ENCODE measurements around the gene PCDHAC2. TPM values are rescaled to one million over a fixed set of nuclear protein-coding genes. Genes with fewer than 3 reads are reported as not detected.

Gene PCDHAC2
- total and polyA plus RNA-seq, 9 of the 15 experiments (the other 6 are each of a cell fraction or from before 2014, with no cell fraction given): 0.03 TPM; not detected in 8

GRCh38 chr5:141002605-141002965 lies 36.3 kb downstream of the PCDHAC2 start:
- FAIRE-seq (no peak), DNase-seq (ENCODE audit: extremely low read depth in 1 of 4, low spot score in 3 of 4) (no peak), ATAC-seq (no peak)
- H3K27ac ChIP-seq (ENCODE audit: extremely low read depth, low read depth, low read length): no peak overlapping the region
- no peaks in the 10 kb centered on the region for H3K27me3 ChIP-seq (ENCODE audit: control insufficient read depth in 2 of 2, insufficient read depth in 2 of 2, low read length in 2 of 2)
- no peaks in the 10 kb centered on the region; a peak in 1 of 5 replicates for H3K4me1 ChIP-seq (replicated peaks in 1 of 2; ENCODE audit: control insufficient read depth in 2 of 2, insufficient read depth in 2 of 2, low read length in 2 of 2)
- H3K79me2 ChIP-seq (ENCODE audit: control insufficient read depth, insufficient read depth, low read length): no peaks in the 10 kb centered on the region
- H3K9me1 ChIP-seq (ENCODE audit: control insufficient read depth, insufficient read depth, low read length): no peaks in the 10 kb centered on the region
- no peaks in the 10 kb centered on the region for H4K20me1 ChIP-seq (replicated peaks; ENCODE audit: control insufficient read depth, insufficient read depth, low read length)
- TF ChIP-seq NFYB (IDR thresholded peaks at IDR 0.05; ENCODE audit: extremely low read depth, insufficient read length) (no peak), ZFP91 (CRISPR knock-in tag; IDR thresholded peaks at IDR 0.05) (no peak), MBD1 (CRISPR knock-in tag; IDR thresholded peaks at IDR 0.05) (no peak), KLF16 (IDR thresholded peaks at IDR 0.05) (no peak), ZNF511 (CRISPR knock-in tag; IDR thresholded peaks at IDR 0.05) (no peak), STAT5A (IDR thresholded peaks at IDR 0.05; ENCODE audit: borderline replicate concordance, low read length) (no peak), ZNF778 (CRISPR knock-in tag; IDR thresholded peaks at IDR 0.05) (no peak), NELFE (IDR thresholded peaks at IDR 0.05; ENCODE audit: insufficient read depth, insufficient read length) (no peak)
- CTCF ChIA-PET (ENCODE audit: low intra/inter-chr PET ratio): no interaction called here
- H3K4me3 ChIP-seq: no peak overlapping the region
- intact Hi-C loops (cut with micrococcal nuclease): no loop called here
- no TSS peak for BruUV-seq (replicated peaks)
- no peaks in the 10 kb centered on the region for H3K36me3 ChIP-seq (ENCODE audit: control insufficient read depth, insufficient read depth, low read length)
- POLR2A ChIA-PET: no interaction called here
- no peak overlapping the region for H2AFZ ChIP-seq (ENCODE audit: low read depth, low read length)
- in situ Hi-C loops (cut with MboI): no loop called here
- WGBS (ENCODE audit: insufficient coverage, low coverage, missing lambda C conversion rate): 0% methylated on average over 3 of the region's 3 CpGs
- H3K9ac ChIP-seq (ENCODE audit: insufficient read depth in 1 of 2, low read depth in 2 of 2, low read length in 2 of 2): no peak overlapping the region
- no peak overlapping the region for H3K4me2 ChIP-seq (ENCODE audit: insufficient read depth, low read length)
- H3K9me3 ChIP-seq (replicated peaks; ENCODE audit: control insufficient read depth, insufficient read depth, low read depth, low read length): no peaks in the 10 kb centered on the region

Data from K562 (cell line).